HepG2 (cell line): ENCODE data around the gene RORC. TPM values are rescaled to one million over a fixed set of nuclear protein-coding genes. Genes with fewer than 3 reads are reported as not detected.

Experiments used
- ATAC-seq: fragments of 200-7000 bp; cut with Tn5 transposase; 3 replicates; pipeline ENCODE4 v1.9.1; 2020; ENCODE audit warnings: mild to moderate bottlenecking, moderate library complexity
- BruUV-seq: library from RNA; stranded (reverse); fragments of 400-500 nt; replicated peaks from 2 replicates; lab custom pipeline; 2021; lab: Mats Ljungman, UMichigan
- CTCF ChIA-PET: fragments of 300-600 bp; formaldehyde crosslinking; extraction: SDS; loops from one replicate; lab custom pipeline; 2021; ENCODE audit warnings: low total read pairs, inconsistent platforms, low intra/inter-chr PET ratio; lab: Yijun Ruan, JAX
- POLR2A ChIA-PET: fragments of 350-600 bp; sonication (Branson Sonifier 250); formaldehyde crosslinking; loops from one replicate; lab custom pipeline; 2020; ENCODE audit warnings: antibody characterized with exemption, inconsistent platforms; lab: Yijun Ruan, JAX
- DNase-seq: peaks from one replicate; pipeline ENCODE4 v3.0.0-alpha.2; 2015; ENCODE audit warnings: low spot score
- FAIRE-seq: peaks from 3 replicates; lab custom pipeline; 2011; peaks lifted over from hg19 to GRCh38; lab: Jason Lieb, UNC
- H2AFZ ChIP-seq: one replicate; pipeline ENCODE4 v1.6.1; 2011; ENCODE audit warnings: low read length, inconsistent platforms
- H3K27ac ChIP-seq: fragments of 300-600 bp; 3 replicates; pipeline ENCODE4 v1.8.0; 2011; ENCODE audit warnings: mixed run types, mild to moderate bottlenecking, mixed read lengths, low read length, inconsistent platforms; ENCODE audit not compliant: insufficient read depth; ENCODE audit errors: extremely low read length
- H3K27me3 ChIP-seq, 2 experiments: fragments of 200-600 bp in 1 of 2; 2 replicates in 1 of 2; 3 replicates in 1 of 2; pipeline versions ENCODE4 v1.6.0 to v1.8.0; 2011; ENCODE audit warnings: low read length in 2 of 2, mild to moderate bottlenecking in 2 of 2, moderate library complexity in 2 of 2, inconsistent platforms in 1 of 2; ENCODE audit not compliant: insufficient read depth in 2 of 2, control insufficient read depth in 1 of 2
- H3K36me3 ChIP-seq, 2 experiments: fragments of 200-600 bp in 1 of 2; replicated peaks in 1 of 2; 2 replicates in 1 of 2; 3 replicates in 1 of 2; pipeline versions ENCODE4 v1.5.1 to v1.8.0; 2011; ENCODE audit warnings: low read length in 2 of 2, inconsistent platforms in 1 of 2; ENCODE audit not compliant: insufficient read depth in 2 of 2, control insufficient read depth in 1 of 2
- H3K4me1 ChIP-seq: 2 replicates; pipeline ENCODE4 v1.5.1; 2012; ENCODE audit warnings: low read length, inconsistent platforms; ENCODE audit not compliant: insufficient read depth
- H3K4me2 ChIP-seq: 2 replicates; pipeline ENCODE4 v1.6.0; 2011; ENCODE audit warnings: low read depth, low read length, inconsistent platforms
- H3K4me3 ChIP-seq, 3 experiments: fragments of 200-600 bp in 1 of 3; sonication (generic), shearing (Covaris generic) in 1 of 3; replicated peaks in 1 of 3; 2 replicates each; pipeline ENCODE4 v1.5.1; 2011 to 2016; ENCODE audit warnings: low read length in 3 of 3, inconsistent platforms in 2 of 3, low read depth in 2 of 3, mild to moderate bottlenecking in 2 of 3, control low read depth in 1 of 3, mixed read lengths in 1 of 3; ENCODE audit not compliant: insufficient read depth in 1 of 3
- H3K79me2 ChIP-seq: one replicate; pipeline ENCODE4 v1.6.1; 2011; ENCODE audit warnings: low read length, inconsistent platforms; ENCODE audit not compliant: insufficient read depth
- H3K9ac ChIP-seq: 2 replicates; pipeline ENCODE4 v1.6.0; 2011; ENCODE audit warnings: mild to moderate bottlenecking, low read depth, low read length, inconsistent platforms; ENCODE audit not compliant: insufficient read depth
- H3K9me3 ChIP-seq: 2 replicates; pipeline ENCODE4 v1.5.1; 2012; ENCODE audit warnings: mild to moderate bottlenecking, low read length
- H4K20me1 ChIP-seq: 2 replicates; pipeline ENCODE4 v1.6.0; 2011; ENCODE audit warnings: inconsistent platforms, mild to moderate bottlenecking, low read length, moderate library complexity; ENCODE audit not compliant: insufficient read depth
- FOXA3 ChIP-seq: IDR thresholded peaks from 2 replicates; pipeline ENCODE4 v1.6.1; 2016; ENCODE audit warnings: missing genetic modification reagents, missing compliant biosample characterization
- HOXA7 ChIP-seq: sonication (generic); formaldehyde crosslinking; IDR thresholded peaks from 2 replicates; pipeline ENCODE4 v1.8.1; 2022; ENCODE audit warnings: mild to moderate bottlenecking, missing genetic modification reagents, moderate library complexity
- KIAA2018 ChIP-seq: sonication (generic); formaldehyde crosslinking; IDR thresholded peaks from 2 replicates; pipeline ENCODE4 v1.5.0; 2020; ENCODE audit warnings: mild to moderate bottlenecking, missing genetic modification reagents, borderline replicate concordance
- MAF1 ChIP-seq: sonication (generic); formaldehyde crosslinking; IDR thresholded peaks from 2 replicates; pipeline ENCODE4 v1.5.0; 2020; ENCODE audit warnings: missing genetic modification reagents, borderline replicate concordance
- NFE2L1 ChIP-seq: sonication (generic); formaldehyde crosslinking; IDR thresholded peaks from 2 replicates; pipeline ENCODE4 v1.4.0; 2020; ENCODE audit warnings: missing genetic modification reagents, mild to moderate bottlenecking, borderline replicate concordance
- SNAPC2 ChIP-seq: sonication (generic); formaldehyde crosslinking; IDR thresholded peaks from 2 replicates; pipeline ENCODE4 v1.8.1; 2022; ENCODE audit warnings: mild to moderate bottlenecking, missing genetic modification reagents
- ZNF264 ChIP-seq: sonication (generic); formaldehyde crosslinking; IDR thresholded peaks from 2 replicates; pipeline ENCODE4 v1.4.0; 2020; ENCODE audit warnings: missing genetic modification reagents
- ZNF570 ChIP-seq: sonication (generic); formaldehyde crosslinking; IDR thresholded peaks from 2 replicates; pipeline ENCODE4 v1.4.0; 2020; ENCODE audit warnings: mild to moderate bottlenecking, missing genetic modification reagents, borderline replicate concordance
- ZNF704 ChIP-seq: sonication (generic); formaldehyde crosslinking; IDR thresholded peaks from 2 replicates; pipeline ENCODE4 v1.8.1; 2023; ENCODE audit warnings: mild to moderate bottlenecking, inconsistent platforms, moderate library complexity, missing genetic modification reagents, borderline replicate concordance
- WGBS: methylation state at CpG from one replicate; pipeline ENCODE4 v1.1.6; 2017; ENCODE audit warnings: low lambda C conversion rate; 5-methylcytosine and 5-hydroxymethylcytosine counted together
- in situ Hi-C: cut with HindIII; loops from 2 replicates; pipeline ENCODE4 v1.10.0; 2017; ENCODE audit warnings: low pct_unique_long_range_greater_than_20kb; ENCODE audit not compliant: extremely low pct_ligation_motif_present
- intact Hi-C: fragments of 100-400 bp; cut with micrococcal nuclease; formaldehyde crosslinking; loops from one replicate; pipeline ENCODE4 v1.10.0; 2022; ENCODE audit not compliant: unreplicated experiment
- polyA plus RNA-seq, 8 experiments: library from polyadenylated mRNA; depleted of rRNA in 3 of 8; stranded (reverse) in 7 of 8; unstranded in 1 of 8; fragments of >200 nt; fragmentation: Illumina TruSeq in 4 of 8; extraction: Trizol in 4 of 8; gene quantifications; 2 replicates each; pipeline versions ENCODE4 v1.2.1 to v1.2.3, GENCODE V29; 2011 to 2016; ENCODE audit warnings: low read depth in 4 of 8, missing spikeins in 1 of 8, mixed read lengths in 1 of 8; ENCODE audit not compliant: insufficient read depth in 1 of 8
- total RNA-seq, 5 experiments: library from RNA; depleted of rRNA; stranded (reverse); fragments of >200 nt; fragmentation: Illumina TruSeq; extraction: Trizol; gene quantifications; 2 replicates each; pipeline ENCODE4 v1.2.3, GENCODE V29; 2016; ENCODE audit warnings: low read depth in 1 of 5

The RORC gene
- total and polyA plus RNA-seq, 2 of the 13 experiments (the other 11 are each of a cell fraction or from before 2014, with no cell fraction given) = 2.5 to 6.5 TPM

- Histone ChIP-seq H3K4me1 (no peaks in the 10 kb centered on the region), H3K4me2 (no peak overlapping the region; the same call in 1 of the 2 replicates), H2AFZ (no peak overlapping the region), H3K4me3 (no peak overlapping the region), H3K36me3 (no peaks in the 10 kb centered on the region), H3K9me3 (no peaks in the 10 kb centered on the region), H3K27ac (no peak overlapping the region), H4K20me1 (no peaks in the 10 kb centered on the region), H3K27me3 (peaks cover 0 to 3% of the 10 kb centered on the region in 2 experiments; a peak in 3 of 5 replicates), H3K79me2 (no peaks in the 10 kb centered on the region), H3K9ac (no peak overlapping the region)
- peak; percentile 25 for ATAC-seq
- TF ChIP-seq ZNF570 = no peak
- TF ChIP-seq FOXA3 (CRISPR knock-in tag) = no peak
- no peak for TF ChIP-seq HOXA7
- TF ChIP-seq ZNF704 (CRISPR knock-in tag) = no peak
- DNase-seq = no peak
- POLR2A ChIA-PET = interaction anchor here (1.1 to 1.6 kb wide), 3 partner anchors 11 to 38 kb away, joined by 3 to 5 read pairs (median 3); partner anchors contain the start of genes C2CD4D and TDRKH
- intact Hi-C loops = no loop called here
- CTCF ChIA-PET = no interaction called here
- no TSS peak for BruUV-seq
- in situ Hi-C loops = no loop called here
- FAIRE-seq = no peak
- WGBS = 41% methylated on average over 4 of the region's 7 CpGs
These were observed 29.8 kb downstream of the RORC start for GRCh38 chr1:151801846-151802245.

GRCh38 chr1:151801310-151801820 lies 30.2 kb downstream of the RORC start:
- Histone ChIP-seq H3K9me3 (no peaks in the 10 kb centered on the region), H3K36me3 (no peaks in the 10 kb centered on the region), H2AFZ (no peak overlapping the region), H3K79me2 (no peaks in the 10 kb centered on the region), H3K4me1 (no peaks in the 10 kb centered on the region), H3K4me3 (no peak overlapping the region), H3K27ac (no peak overlapping the region), H3K4me2 (no peak overlapping the region; the same call in 1 of the 2 replicates), H4K20me1 (no peaks in the 10 kb centered on the region), H3K9ac (no peak overlapping the region), H3K27me3 (peaks cover 0 to 3% of the 10 kb centered on the region in 2 experiments; a peak in 3 of 5 replicates)
- POLR2A ChIA-PET = interaction anchor here (1.1 to 1.6 kb wide), 2 partner anchors 11 to 38 kb away, joined by 3 to 5 read pairs; partner anchors contain the start of genes C2CD4D and TDRKH
- in situ Hi-C loops (no loop called here), intact Hi-C loops (no loop called here)
- no TSS peak for BruUV-seq
- WGBS = 75% methylated on average over 9 of the region's 12 CpGs
- ATAC-seq (no peak), FAIRE-seq (no peak), DNase-seq (no peak)
- CTCF ChIA-PET = no interaction called here
- TF ChIP-seq MAF1 (CRISPR knock-in tag) (no peak), NFE2L1 (no peak), SNAPC2 (CRISPR knock-in tag) (no peak), KIAA2018 (CRISPR knock-in tag) (no peak), ZNF264 (CRISPR knock-in tag) (no peak)
